IPS DF 6.9 (cell line): ENCODE results near the gene RANBP1.

ENCODE experiments used
- DNase-seq: peaks from one replicate; pipeline ENCODE4 v3.0.0-alpha.2; 2013; ENCODE audit warnings: low read depth, low spot score
- H3K27ac ChIP-seq: one replicate; pipeline ENCODE4 v1.5.1; 2013; ENCODE audit warnings: low read length, control low read depth
- H3K27me3 ChIP-seq: 2 replicates; pipeline ENCODE4 v1.6.1; 2013; ENCODE audit warnings: mild to moderate bottlenecking, low read length; ENCODE audit not compliant: control insufficient read depth, insufficient read depth
- H3K36me3 ChIP-seq: 2 replicates; pipeline ENCODE4 v1.6.1; 2013; ENCODE audit warnings: low read length; ENCODE audit not compliant: control insufficient read depth, insufficient read depth
- H3K4me1 ChIP-seq: 2 replicates; pipeline ENCODE4 v1.6.1; 2013; ENCODE audit warnings: low read length; ENCODE audit not compliant: control insufficient read depth, insufficient read depth
- H3K4me3 ChIP-seq: 2 replicates; pipeline ENCODE4 v1.5.1; 2013; ENCODE audit warnings: mild to moderate bottlenecking, low read length
- H3K9me3 ChIP-seq: 2 replicates; pipeline ENCODE4 v1.6.1; 2013; ENCODE audit warnings: low read length, inconsistent platforms; ENCODE audit not compliant: control insufficient read depth, insufficient read depth
- WGBS: extraction: QIAGEN DNeasy Blood & Tissue Kit; methylation state at CpG from one replicate; pipeline ENCODE4 v1.1.7; 2013; ENCODE audit warnings: mixed read lengths, missing lambda C conversion rate; ENCODE audit not compliant: insufficient read length, insufficient coverage; 5-methylcytosine and 5-hydroxymethylcytosine counted together

The RANBP1 gene

DNA sequence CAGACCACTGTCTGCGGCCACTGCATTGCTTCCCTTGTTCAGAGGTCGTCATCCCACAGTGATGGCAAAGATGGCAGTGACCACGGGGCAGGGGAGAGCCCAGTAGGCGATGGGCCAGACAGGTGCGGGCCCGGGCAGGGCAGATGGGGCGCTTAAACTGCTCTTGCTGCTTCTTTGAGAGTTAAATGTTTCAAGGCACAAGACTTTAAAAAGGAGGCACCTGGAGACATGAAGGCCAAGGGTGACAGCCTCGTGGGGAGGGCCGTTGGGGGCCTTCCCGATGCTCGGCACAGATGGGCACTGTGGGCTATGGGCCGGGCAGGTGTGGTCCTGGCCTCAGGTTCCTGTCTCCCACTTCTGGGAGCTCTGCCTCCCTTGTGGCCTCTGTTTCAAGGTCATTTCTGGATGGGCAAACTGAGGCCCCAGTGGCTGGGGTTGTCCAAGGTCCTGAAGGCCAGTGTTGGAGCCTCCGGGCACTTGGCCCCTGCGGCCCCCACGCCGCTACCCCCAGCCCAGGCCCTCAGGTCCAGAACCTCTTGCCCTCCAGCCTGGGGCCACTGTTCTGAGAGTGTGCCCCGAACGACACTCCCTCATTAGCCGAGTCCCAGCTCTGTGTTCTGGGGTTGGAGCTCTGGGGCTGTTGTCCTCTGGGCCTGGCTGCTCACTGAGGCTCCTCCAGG lies 51.9 kb downstream of the RANBP1 start:
- WGBS = no CpG with 5 or more reads among the region's 19 CpGs
- H3K9me3 ChIP-seq = no peaks in the 10 kb centered on the region
- no peak overlapping the region for H3K4me3 ChIP-seq
- H3K27me3 ChIP-seq = no peaks in the 10 kb centered on the region
- DNase-seq = no peak
- no peaks in the 10 kb centered on the region for H3K4me1 ChIP-seq
- H3K36me3 ChIP-seq = no peaks in the 10 kb centered on the region
- H3K27ac ChIP-seq = no peak overlapping the region

DNA sequence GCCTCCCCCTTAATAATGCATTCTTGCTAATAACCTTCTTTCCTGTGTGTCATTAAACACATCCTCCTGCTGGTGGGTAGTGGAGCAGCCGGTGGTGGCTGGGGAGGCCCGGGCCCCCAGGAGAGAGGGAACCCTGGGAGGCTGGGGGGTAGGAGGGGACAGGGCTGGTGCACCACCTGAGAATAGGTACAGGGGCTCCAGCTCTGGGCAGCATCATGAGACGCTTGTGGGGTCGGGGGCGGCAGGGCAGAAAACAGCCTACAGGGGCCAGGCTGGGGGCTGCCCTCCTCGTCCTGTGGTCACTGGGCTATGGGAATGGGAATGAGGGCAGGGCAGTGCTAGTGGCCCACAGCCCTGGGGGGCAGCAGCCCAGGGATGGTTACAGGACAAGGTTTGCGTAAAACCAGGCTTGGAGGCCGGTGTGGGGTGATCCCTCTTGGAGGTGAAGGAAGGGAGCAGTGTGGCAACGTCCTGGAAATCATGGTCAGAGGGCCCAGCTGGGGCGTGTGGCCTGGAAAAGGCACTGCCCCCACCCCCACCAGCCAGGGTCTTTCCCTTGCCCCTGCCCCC lies 53.4 kb downstream of the RANBP1 start:
- no peaks in the 10 kb centered on the region; the same call in 1 of the 2 replicates for H3K4me1 ChIP-seq
- H3K36me3 ChIP-seq = no peaks in the 10 kb centered on the region
- DNase-seq = no peak
- no peaks in the 10 kb centered on the region for H3K9me3 ChIP-seq
- H3K4me3 ChIP-seq = no peak overlapping the region
- WGBS = no CpG with 5 or more reads among the region's 10 CpGs
- no peaks in the 10 kb centered on the region for H3K27me3 ChIP-seq
- no peak overlapping the region for H3K27ac ChIP-seq

DNA sequence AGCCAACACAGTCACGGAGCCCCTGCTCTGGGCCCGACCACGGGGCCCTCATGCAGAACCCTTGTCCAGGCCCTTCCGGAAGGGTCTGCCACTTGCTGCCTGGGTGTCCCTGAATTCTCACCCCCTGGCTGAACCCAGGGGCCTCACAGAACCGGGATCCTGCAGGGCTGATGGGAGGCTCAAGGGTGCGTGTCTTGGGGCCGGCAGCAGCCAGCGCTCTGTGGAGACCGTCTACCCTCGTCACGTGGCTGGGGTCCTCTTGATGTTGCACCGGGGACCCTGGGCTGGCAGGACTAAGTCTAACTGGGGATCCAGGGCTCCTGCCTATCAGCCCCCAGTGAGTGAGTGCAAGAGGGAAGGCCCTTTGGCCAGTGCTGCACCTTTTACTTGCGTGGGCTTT lies 54.3 kb downstream of the RANBP1 start:
- WGBS = no CpG with 5 or more reads among the region's 13 CpGs

DNA sequence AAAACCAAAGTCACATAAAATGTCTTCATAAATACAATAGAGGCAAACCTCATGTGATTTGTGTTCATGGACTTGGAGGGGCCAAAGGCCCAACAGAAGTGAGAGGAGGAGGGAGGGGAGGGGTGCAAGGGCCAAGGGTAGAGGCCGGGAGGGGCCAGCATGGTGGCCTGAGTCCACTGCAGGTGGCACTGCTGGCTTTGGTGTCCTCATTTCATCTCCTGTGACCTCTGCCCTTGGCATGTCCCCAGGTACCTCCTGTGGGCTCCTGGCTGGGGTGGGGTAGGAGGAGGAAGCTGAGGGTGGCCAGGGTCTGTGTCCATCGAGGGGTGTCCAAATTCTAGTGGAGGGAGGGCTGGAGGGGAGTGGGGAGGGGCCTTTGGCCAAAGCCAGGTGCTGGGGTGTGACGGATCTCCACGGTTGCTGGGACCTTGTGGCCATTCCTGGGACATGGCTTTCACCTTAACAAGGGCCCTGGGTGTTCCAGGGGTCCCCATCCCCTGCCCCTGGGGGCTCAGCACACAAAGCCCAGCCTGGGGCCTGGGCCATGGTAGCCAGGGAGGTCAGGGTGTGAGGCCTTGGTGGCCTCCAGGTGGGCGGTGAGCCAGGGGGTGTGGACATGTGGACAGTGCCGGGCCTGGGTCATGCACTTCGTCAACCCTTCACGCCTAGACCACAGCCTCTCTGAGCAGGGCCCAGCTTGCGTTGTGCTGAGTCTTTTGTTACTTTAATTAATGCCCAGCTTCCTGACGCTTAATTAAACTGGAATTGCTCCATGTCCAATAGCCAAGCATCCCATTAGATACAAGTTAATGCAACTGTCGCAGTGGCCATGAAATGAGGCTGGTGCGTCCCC lies 55.6 kb downstream of the RANBP1 start:
- H3K4me1 ChIP-seq = no peaks in the 10 kb centered on the region; the same call in 1 of the 2 replicates
- no peak overlapping the region for H3K27ac ChIP-seq
- H3K4me3 ChIP-seq = no peak overlapping the region
- no peak for DNase-seq
- WGBS = no CpG with 5 or more reads among the region's 12 CpGs
- no peaks in the 10 kb centered on the region for H3K27me3 ChIP-seq
- H3K36me3 ChIP-seq = no peaks in the 10 kb centered on the region
- no peaks in the 10 kb centered on the region for H3K9me3 ChIP-seq

More for the DNA sequence above, 54.3 kb downstream of the RANBP1 start:
- no peak for DNase-seq
- Histone ChIP-seq H3K4me1 (no peaks in the 10 kb centered on the region; the same call in 1 of the 2 replicates), H3K4me3 (no peak overlapping the region), H3K27me3 (no peaks in the 10 kb centered on the region), H3K27ac (no peak overlapping the region), H3K9me3 (no peaks in the 10 kb centered on the region), H3K36me3 (no peaks in the 10 kb centered on the region)

GRCh38 chr22:20172141-20172613 lies 56.3 kb downstream of the RANBP1 start:
- no CpG with 5 or more reads among the region's 10 CpGs for WGBS
- H3K27me3 ChIP-seq = no peaks in the 10 kb centered on the region
- no peaks in the 10 kb centered on the region for H3K9me3 ChIP-seq
- no peak for DNase-seq
- H3K4me1 ChIP-seq = no peaks in the 10 kb centered on the region; the same call in 1 of the 2 replicates
- H3K36me3 ChIP-seq = no peaks in the 10 kb centered on the region
- H3K4me3 ChIP-seq = no peak overlapping the region
- H3K27ac ChIP-seq = no peak overlapping the region

DNA sequence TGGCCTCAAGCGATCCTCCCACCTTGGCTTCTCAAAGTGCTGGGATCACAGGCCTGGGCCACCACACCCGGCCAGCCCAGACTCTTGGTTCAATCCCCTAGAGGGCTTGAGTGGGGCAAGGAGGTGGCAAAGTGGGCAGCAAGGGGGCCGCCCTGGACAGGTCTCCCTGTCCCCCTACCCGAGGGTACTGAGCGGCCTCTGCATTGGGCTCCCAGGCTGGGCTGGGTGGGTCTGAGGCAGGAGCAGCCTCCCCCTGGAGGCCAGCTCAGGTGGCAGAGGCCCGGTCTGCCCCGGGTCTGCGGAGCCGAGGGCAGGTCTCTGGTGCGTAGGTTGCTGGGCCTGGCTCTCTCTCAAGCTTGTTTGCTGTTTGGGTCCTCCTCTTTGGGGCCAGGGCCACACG lies 57.3 kb downstream of the RANBP1 start:
- no peak overlapping the region for H3K4me3 ChIP-seq
- H3K36me3 ChIP-seq = no peaks in the 10 kb centered on the region
- H3K4me1 ChIP-seq = no peaks in the 10 kb centered on the region; the same call in 1 of the 2 replicates
- no peaks in the 10 kb centered on the region for H3K27me3 ChIP-seq
- H3K27ac ChIP-seq = no peak overlapping the region
- no peaks in the 10 kb centered on the region for H3K9me3 ChIP-seq
- no CpG with 5 or more reads among the region's 11 CpGs for WGBS
- DNase-seq = no peak

- no peak overlapping the region for H3K4me3 ChIP-seq
- no peaks in the 10 kb centered on the region for H3K9me3 ChIP-seq
- H3K36me3 ChIP-seq = no peaks in the 10 kb centered on the region
- WGBS = no CpG with 5 or more reads among the region's 10 CpGs
- no peaks in the 10 kb centered on the region for H3K27me3 ChIP-seq
- no peak overlapping the region for H3K27ac ChIP-seq
- DNase-seq = no peak
- no peaks in the 10 kb centered on the region; the same call in 1 of the 2 replicates for H3K4me1 ChIP-seq
Measured at GRCh38 chr22:20173772-20174171, 57.9 kb downstream of the RANBP1 start.

- no peaks in the 10 kb centered on the region for H3K9me3 ChIP-seq
- WGBS = no CpG with 5 or more reads among the region's 19 CpGs
- no peaks in the 10 kb centered on the region for H3K27me3 ChIP-seq
- H3K4me3 ChIP-seq = no peak overlapping the region
- no peaks in the 10 kb centered on the region for H3K36me3 ChIP-seq
- no peaks in the 10 kb centered on the region; the same call in 1 of the 2 replicates for H3K4me1 ChIP-seq
- no peak overlapping the region for H3K27ac ChIP-seq
- DNase-seq = no peak
Measured at GRCh38 chr22:20174785-20175596, 59.1 kb downstream of the RANBP1 start.

- Histone ChIP-seq H3K27me3 (no peaks in the 10 kb centered on the region), H3K4me3 (no peak overlapping the region), H3K4me1 (no peaks in the 10 kb centered on the region; the same call in 1 of the 2 replicates), H3K36me3 (no peaks in the 10 kb centered on the region), H3K9me3 (no peaks in the 10 kb centered on the region), H3K27ac (no peak overlapping the region)
- no peak for DNase-seq
- WGBS = no CpG with 5 or more reads among the region's 12 CpGs
Measured at GRCh38 chr22:20175597-20175900, 59.6 kb downstream of the RANBP1 start.
